Fibroblast of skin of scalp (primary cell): Measurements from ENCODE around the gene WNT10A.
A peak's percentile ranks its signal among the peaks of the same experiment; 100 is the strongest.

ENCODE experiments used
- DNase-seq: peaks from one replicate; pipeline ENCODE4 v3.0.0-alpha.2; 2013

WNT10A gene

GRCh38 chr2:218877891-218878290 lies 2.8 kb upstream of the WNT10A start:
- DNase-seq, result no peak

- no peak for DNase-seq
Observed at GRCh38 chr2:218878486-218878885, 2.2 kb upstream of the WNT10A start.

- peak; percentile 29 for DNase-seq
Observed at GRCh38 chr2:218878926-218879761, 1.5 kb upstream of the WNT10A start.

GRCh38 chr2:218879776-218880101 lies 913 bp upstream of the WNT10A start:
- DNase-seq, result no peak

GRCh38 chr2:218880859-218881594 lies 375 bp downstream of the WNT10A start:
- DNase-seq, result no peak

- DNase-seq, result no peak
Observed at GRCh38 chr2:218881744-218882460, 1.2 kb downstream of the WNT10A start.

GRCh38 chr2:218882461-218882816 lies 1.8 kb downstream of the WNT10A start:
- DNase-seq, result no peak

GRCh38 chr2:218882866-218883366 lies 2.3 kb downstream of the WNT10A start:
- no peak for DNase-seq

GRCh38 chr2:218883491-218884490 lies 3.1 kb downstream of the WNT10A start:
- DNase-seq, result no peak

- DNase-seq, result no peak
Observed at GRCh38 chr2:218884519-218884918, 3.9 kb downstream of the WNT10A start.

GRCh38 chr2:218885981-218886947 lies 5.6 kb downstream of the WNT10A start:
- DNase-seq, result no peak

GRCh38 chr2:218887079-218887478 lies 6.4 kb downstream of the WNT10A start:
- DNase-seq, result no peak

GRCh38 chr2:218888341-218888740 lies 7.7 kb downstream of the WNT10A start:
- no peak for DNase-seq

- no peak for DNase-seq
Observed at GRCh38 chr2:218889937-218890336, 9.3 kb downstream of the WNT10A start.

- no peak for DNase-seq
Observed at GRCh38 chr2:218890369-218890768, 9.7 kb downstream of the WNT10A start.

GRCh38 chr2:218891275-218892135 lies 10.9 kb downstream of the WNT10A start:
- no peak for DNase-seq

- DNase-seq, result peak; percentile 38
Observed at GRCh38 chr2:218892693-218893348, 12.2 kb downstream of the WNT10A start.

- no peak for DNase-seq
Observed at GRCh38 chr2:218893349-218894150, 12.9 kb downstream of the WNT10A start.
